ENCODE results near the gene SHQ1.
"Not testable (repeated sequence)": the region's sequence is repeated elsewhere in the genome, so short reads cannot be mapped to it uniquely, and the experiment has no call there.

DNA sequence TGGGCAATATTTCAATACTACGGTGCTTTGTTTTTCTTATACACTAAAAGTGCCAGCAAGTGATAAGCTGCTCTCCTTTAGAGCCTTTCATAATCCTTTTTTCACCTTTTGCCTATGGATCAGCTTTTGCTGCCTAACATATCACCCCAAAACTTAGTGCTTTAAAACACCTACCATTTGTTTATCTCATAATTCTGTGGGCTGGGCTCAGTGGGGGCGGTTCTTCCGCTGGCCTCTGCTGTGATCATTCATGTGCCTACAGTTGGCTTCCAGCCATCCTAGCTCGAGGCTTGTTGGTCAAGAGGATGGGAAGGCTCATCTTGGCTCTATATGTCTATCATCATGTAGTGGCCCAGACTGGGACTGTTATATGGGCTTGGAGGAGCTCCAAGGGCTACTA is 113.2 kb downstream of the SHQ1 start:
- TF ChIP-seq, protein P1, sequence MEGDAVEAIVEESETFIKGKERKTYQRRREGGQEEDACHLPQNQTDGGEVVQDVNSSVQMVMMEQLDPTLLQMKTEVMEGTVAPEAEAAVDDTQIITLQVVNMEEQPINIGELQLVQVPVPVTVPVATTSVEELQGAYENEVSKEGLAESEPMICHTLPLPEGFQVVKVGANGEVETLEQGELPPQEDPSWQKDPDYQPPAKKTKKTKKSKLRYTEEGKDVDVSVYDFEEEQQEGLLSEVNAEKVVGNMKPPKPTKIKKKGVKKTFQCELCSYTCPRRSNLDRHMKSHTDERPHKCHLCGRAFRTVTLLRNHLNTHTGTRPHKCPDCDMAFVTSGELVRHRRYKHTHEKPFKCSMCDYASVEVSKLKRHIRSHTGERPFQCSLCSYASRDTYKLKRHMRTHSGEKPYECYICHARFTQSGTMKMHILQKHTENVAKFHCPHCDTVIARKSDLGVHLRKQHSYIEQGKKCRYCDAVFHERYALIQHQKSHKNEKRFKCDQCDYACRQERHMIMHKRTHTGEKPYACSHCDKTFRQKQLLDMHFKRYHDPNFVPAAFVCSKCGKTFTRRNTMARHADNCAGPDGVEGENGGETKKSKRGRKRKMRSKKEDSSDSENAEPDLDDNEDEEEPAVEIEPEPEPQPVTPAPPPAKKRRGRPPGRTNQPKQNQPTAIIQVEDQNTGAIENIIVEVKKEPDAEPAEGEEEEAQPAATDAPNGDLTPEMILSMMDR (IDR thresholded peaks at IDR 0.05), result not testable (repeated sequence)
- TF ChIP-seq POLR2A (IDR thresholded peaks at IDR 0.05), result not testable (repeated sequence)
